ENCODE data around the gene HYPK. TPM values are rescaled to one million over a fixed set of nuclear protein-coding genes. Genes with fewer than 3 reads are reported as not detected.
"Not testable (repeated sequence)": the region's sequence is repeated elsewhere in the genome, so short reads cannot be mapped to it uniquely, and the experiment has no call there.

HYPK gene
- total RNA-seq, 1 donor from 2014 or later: 9.0 TPM

GRCh38 chr15:43828061-43828657 lies 27.8 kb downstream of the HYPK start:
- H3K27me3 ChIP-seq (ENCODE audit: control insufficient read depth, insufficient read depth, low read length): no peaks in the 10 kb centered on the region
- FAIRE-seq (no peak), DNase-seq (ENCODE audit: low read depth) (no peak)
- TF ChIP-seq CTCF (IDR thresholded peaks at IDR 0.05; ENCODE audit: insufficient read depth, low read length, severe bottlenecking): no peak
- H3K4me3 ChIP-seq (ENCODE audit: low read depth, low read length): no peak overlapping the region
- H3K36me3 ChIP-seq (ENCODE audit: control insufficient read depth, insufficient read depth, low read length): no peaks in the 10 kb centered on the region

- H3K27me3 ChIP-seq (ENCODE audit: control insufficient read depth, insufficient read depth, low read length); H3K36me3 ChIP-seq (ENCODE audit: control insufficient read depth, insufficient read depth, low read length); DNase-seq (ENCODE audit: low read depth); FAIRE-seq; H3K4me3 ChIP-seq (ENCODE audit: low read depth, low read length): not testable (repeated sequence)
These were observed 29.6 kb downstream of the HYPK start for GRCh38 chr15:43829951-43830540.

- not testable (repeated sequence) for H3K36me3 ChIP-seq (ENCODE audit: control insufficient read depth, insufficient read depth, low read length); DNase-seq (ENCODE audit: low read depth); H3K4me3 ChIP-seq (ENCODE audit: low read depth, low read length); FAIRE-seq; H3K27me3 ChIP-seq (ENCODE audit: control insufficient read depth, insufficient read depth, low read length)
These were observed 30.4 kb downstream of the HYPK start for GRCh38 chr15:43830691-43831275.

- not testable (repeated sequence) for H3K27me3 ChIP-seq (ENCODE audit: control insufficient read depth, insufficient read depth, low read length); H3K4me3 ChIP-seq (ENCODE audit: low read depth, low read length); FAIRE-seq; DNase-seq (ENCODE audit: low read depth); H3K36me3 ChIP-seq (ENCODE audit: control insufficient read depth, insufficient read depth, low read length)
These were observed 31.2 kb downstream of the HYPK start for GRCh38 chr15:43831519-43832052.

- not testable (repeated sequence) for FAIRE-seq; H3K36me3 ChIP-seq (ENCODE audit: control insufficient read depth, insufficient read depth, low read length); DNase-seq (ENCODE audit: low read depth); H3K27me3 ChIP-seq (ENCODE audit: control insufficient read depth, insufficient read depth, low read length); H3K4me3 ChIP-seq (ENCODE audit: low read depth, low read length)
These were observed 32.1 kb downstream of the HYPK start for GRCh38 chr15:43832485-43832884.

GRCh38 chr15:43845421-43845820 lies 45.0 kb downstream of the HYPK start:
- no peak for TF ChIP-seq CTCF (IDR thresholded peaks at IDR 0.05; ENCODE audit: insufficient read depth, low read length, severe bottlenecking)
- FAIRE-seq (no peak), DNase-seq (ENCODE audit: low read depth) (no peak)
- Histone ChIP-seq H3K36me3 (ENCODE audit: control insufficient read depth, insufficient read depth, low read length) (peaks cover under 1% of the 10 kb centered on the region), H3K4me3 (ENCODE audit: low read depth, low read length) (no peak overlapping the region), H3K27me3 (ENCODE audit: control insufficient read depth, insufficient read depth, low read length) (no peaks in the 10 kb centered on the region)

GRCh38 chr15:43851251-43851650 lies 50.9 kb downstream of the HYPK start:
- DNase-seq (ENCODE audit: low read depth) (no peak), FAIRE-seq (no peak)
- no peak for TF ChIP-seq CTCF (IDR thresholded peaks at IDR 0.05; ENCODE audit: insufficient read depth, low read length, severe bottlenecking)
- Histone ChIP-seq H3K27me3 (ENCODE audit: control insufficient read depth, insufficient read depth, low read length) (no peaks in the 10 kb centered on the region), H3K36me3 (ENCODE audit: control insufficient read depth, insufficient read depth, low read length) (no peaks in the 10 kb centered on the region), H3K4me3 (ENCODE audit: low read depth, low read length) (no peak overlapping the region)

All from bronchial epithelial cell (primary cell).